Fibroblast of skin of left quadriceps (primary cell): Measurements from ENCODE around the gene KRTAP19-8.

Experiments used
- DNase-seq, 2 experiments: peaks; one replicate each; pipeline ENCODE4 v3.0.0-alpha.2; 2013; ENCODE audit warnings: low read depth in 2 of 2

Gene KRTAP19-8, protein sequence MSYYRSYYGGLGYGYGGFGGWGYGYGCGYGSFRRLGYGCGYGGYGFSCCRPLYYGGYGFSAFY

DNA sequence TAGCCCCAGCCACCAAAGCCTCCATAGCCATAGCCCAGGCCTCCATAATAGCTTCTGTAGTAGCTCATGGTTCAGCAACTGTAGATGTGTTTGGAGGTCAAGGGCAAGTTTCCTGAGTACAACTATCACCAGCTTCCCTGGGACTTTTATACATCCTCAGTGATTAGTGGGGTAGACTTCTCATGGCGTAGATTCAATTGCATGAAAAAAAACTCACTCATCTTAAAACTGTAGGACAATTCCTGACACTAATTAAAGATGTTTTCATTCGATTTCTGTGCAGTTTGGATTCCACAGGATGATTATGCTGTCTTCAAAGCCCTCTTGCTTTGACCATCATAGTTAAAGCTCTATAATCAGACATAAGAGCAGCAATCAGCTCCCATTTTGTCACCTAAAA, at the start of gene KRTAP19-8:
TSS of gene KRTAP19-8 (minus strand) at position 101 of the 400 bp plus-strand sequence. CDS start at position 68, 33 bp downstream.
- no peak for DNase-seq

DNA sequence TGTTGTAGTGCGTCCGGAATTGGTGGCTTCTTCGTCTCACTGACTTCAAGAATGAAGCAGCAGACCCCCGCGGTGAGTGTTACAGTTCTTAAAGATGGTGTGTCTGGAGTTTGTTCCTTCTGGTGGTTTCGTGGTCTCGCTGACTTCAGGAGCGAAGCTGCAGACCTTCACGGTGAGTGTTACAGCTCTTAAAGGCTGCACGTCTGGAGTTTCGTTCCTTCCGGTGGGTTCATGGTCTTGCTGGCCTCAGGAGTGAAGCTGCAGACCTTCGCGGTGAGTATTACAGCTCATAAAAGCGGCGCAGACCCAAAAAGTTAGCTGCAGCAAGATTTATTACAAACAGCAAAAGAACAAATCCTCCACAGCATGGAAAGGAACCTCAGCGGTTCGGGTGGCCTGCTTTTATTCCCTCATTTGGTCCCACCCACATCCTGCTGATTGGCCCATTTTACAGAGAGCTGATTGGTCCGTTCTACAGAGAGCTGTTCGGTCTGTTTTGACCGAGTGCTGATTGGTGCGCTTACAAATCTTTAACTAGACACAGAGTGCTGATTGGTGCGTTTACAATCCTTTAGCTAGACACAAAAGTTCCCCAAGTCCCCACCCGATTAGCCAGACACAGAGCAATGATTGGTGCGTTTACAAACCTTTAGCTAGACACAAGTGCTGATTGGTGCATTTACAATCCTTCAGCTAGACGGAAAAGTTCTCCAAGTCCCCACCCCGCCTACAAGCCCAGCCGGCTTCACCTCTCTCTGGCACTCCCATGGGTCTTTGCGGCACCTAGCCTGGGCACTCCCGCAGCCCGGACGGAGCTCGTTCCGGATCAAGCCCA, 49.6 kb upstream of the KRTAP19-8 start:
- DNase-seq = no peak

DNA sequence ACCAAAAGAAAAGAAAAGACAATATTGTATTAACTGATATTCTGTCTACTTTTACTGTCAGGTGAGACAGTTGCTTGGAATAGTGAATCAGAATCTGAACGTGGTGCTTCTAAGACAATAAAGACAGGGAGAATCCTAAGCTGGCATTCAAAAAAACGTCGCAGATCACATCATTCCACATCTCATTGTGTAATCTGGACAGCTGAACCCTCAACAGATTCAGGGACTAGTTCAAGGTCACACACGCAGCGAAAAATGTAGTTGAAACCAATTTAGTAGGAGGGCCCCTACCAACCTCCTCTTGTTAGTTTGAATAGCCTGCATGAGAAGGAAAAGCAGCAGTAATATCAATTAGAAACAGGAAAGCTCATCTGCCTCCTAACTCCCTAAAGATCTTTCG, 46.4 kb upstream of the KRTAP19-8 start:
- DNase-seq = no peak

DNA sequence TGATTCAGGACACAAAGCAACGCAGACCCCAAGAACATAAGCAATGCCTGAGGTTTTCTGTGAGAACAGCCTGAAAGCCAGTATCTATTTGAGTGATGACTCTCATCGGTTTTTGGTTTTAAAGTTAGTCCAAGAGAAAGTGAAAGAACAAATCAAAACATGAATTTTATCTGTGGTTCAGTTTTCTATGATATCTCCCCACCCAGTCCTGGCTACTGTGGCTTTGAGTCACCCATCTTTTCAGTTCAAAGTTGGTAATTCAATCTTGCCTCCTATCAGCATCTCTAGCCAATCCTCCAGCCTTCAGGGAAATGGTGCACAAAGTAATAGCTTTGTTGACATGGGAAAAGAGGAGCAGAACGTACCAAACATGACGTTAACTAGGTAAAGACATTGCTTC, 40.5 kb upstream of the KRTAP19-8 start:
- no peak for DNase-seq

DNA sequence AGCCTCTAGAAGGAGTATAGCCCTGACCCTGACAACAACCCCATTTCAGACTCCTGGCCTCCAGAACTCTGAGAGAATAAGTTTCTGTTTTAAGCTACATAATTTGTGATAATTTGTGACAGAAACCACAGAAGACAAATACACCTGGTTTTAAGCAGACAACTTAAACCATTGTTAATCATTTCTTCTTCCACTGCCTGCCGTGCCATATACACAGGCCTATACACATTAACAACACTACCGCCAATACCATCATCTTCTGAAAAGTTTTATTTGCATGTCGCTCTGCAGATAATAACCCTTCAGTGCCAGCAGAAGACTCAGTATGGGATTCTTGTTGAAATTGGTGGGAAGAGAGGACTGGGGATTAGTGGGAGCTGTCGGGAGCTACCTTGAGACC, 39.9 kb upstream of the KRTAP19-8 start:
- no peak for DNase-seq

DNA sequence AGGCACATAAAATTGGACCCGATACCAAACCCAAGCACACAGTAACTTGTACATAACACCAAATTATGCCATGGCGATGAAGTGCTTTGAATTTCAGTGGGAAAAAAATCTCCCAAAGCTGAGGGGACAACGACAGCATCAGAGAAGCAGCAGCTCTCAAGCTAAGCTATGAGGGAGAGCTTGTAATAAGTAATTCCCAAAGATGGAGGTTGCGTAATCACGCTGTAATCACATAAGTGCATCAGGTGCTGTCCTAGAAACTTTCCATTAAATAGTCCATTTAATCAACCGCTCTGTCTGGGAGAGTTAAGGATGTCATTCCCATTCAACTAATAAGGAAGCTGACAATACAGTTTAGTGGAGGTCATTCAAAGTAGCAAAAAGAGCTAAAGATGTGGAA, 37.6 kb upstream of the KRTAP19-8 start:
- DNase-seq = no peak

DNA sequence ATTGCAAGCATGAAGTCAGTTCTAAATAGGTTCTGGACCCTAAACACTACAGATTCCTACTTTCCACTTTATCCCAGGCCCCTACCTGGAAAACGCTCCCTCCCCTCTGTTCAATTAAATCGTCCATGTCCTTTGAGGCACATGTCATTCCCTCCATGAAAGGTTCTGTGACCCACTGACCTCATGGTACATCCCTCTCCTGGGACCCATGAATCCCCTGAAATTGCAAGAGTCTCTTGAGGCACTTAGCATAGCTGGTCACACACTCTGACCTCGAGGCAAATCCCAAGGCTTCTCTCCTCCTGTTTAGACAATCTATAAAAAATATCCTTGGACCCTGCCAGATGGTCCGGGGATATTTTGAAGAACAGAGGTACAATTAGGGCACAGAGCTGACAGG, 34.3 kb upstream of the KRTAP19-8 start:
- no peak for DNase-seq

DNA sequence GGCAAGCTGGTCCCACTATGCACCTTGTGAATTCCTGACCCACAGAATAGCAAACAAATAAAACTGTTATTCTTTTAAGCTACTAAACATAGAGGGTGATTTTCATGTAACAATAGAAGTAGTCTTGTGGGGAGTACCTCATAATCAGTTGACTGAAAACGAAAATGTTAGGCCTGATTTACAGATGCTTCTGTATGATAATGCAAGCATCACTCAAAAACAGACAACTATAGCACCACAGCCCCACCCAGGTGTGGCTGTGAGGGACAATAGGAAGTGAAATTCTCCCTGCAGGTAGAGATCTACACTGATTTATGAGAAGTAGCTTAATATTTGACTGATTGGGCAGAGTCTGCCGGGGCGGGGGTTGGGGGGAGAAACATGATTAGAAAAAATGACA, 26.5 kb upstream of the KRTAP19-8 start:
- DNase-seq = no peak

DNA sequence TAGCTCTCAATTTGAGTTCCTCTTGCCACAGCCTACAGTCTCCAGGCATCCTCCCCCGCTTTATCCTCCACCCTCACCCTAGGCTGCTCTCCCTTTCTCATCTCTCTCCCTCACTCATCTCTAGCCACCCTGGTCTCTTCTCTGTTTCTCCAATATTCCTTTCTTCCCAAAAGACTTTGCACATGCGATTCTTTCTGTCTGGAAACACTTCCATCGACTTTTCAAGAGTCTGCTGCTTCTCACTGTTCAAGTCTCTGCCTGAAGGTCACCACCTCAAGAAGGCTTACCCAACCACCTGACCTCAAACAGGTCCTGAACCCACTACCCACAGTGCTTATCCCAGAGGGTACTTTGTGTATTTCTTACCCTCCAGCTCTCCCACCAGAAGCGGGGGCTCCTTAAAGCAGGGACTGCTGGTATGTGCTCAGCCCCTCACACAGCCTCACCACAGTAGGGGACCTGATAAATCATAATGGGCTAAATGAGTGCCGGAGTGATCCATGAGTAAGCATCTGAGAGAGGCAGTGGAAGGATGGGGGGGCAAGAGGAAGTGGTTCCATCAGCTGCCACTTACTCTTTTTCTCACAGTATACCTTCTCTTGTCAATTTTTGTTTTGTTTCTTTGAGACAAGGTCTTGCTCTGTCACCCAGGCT, 14.3 kb upstream of the KRTAP19-8 start:
- no peak for DNase-seq

DNA sequence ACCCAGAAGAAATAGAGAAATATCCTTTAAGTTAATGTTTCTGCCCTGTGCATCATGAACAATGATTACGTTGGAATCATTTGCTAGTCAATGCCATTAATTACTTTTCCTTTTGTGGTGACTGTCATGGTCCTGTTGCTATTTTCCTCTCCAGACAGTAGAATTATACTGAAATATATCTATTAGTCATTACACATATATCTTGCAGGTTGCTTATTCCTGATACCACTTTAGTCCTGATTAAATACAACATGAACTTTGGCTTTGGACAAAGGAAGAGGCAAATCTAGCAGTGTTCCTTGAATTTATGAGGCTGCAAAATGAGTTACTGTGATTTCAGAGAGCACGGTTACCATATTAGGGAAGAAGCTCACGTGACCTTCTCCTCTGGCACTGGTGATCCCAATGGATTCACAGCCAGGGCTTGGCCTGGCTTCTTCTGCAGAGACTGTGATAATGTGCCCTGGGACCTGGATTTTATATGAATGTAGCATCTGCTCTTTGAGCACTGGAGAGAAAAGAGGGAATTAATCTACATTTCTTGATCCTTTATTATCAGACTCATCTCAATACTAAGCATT, 12.4 kb upstream of the KRTAP19-8 start:
- no peak for DNase-seq

DNA sequence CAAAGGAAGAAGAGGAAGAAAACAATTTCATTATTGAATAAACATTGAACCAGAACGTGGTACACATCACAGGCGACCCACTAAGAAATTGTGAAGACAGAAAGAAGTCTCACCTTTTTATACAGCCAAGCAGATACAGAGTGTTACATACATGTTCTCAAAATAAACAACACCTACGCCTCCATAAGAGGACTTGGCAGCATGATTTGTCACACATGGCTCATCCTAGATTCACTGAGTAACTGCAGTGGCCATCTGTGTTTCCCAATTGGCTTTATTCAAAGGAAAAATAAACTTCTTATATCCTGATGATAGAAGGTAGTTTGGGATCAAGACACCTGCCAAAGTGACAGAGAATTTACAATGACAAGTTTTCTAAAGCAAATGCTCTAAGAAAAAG, 7.6 kb upstream of the KRTAP19-8 start:
- no peak for DNase-seq

DNA sequence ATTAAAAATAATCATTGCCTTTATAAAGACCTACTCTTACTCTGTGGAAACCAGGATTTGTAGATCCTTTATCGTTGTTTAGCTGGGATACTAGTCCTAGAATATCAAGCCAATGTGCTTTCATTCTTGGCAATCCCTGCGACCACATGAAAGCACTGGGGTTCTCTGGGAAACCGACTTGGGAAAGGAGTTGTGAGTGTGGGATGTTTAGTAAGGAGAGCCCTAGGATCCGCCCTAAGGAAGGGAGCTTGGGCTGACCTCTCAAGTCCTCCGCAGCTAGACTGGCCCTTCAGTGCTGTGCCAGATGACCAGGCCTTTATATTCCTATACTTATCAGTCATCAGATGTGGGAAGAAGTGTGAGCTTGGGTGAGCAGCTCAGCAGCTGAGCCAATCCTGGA, 5.2 kb upstream of the KRTAP19-8 start:
- DNase-seq = no peak

DNA sequence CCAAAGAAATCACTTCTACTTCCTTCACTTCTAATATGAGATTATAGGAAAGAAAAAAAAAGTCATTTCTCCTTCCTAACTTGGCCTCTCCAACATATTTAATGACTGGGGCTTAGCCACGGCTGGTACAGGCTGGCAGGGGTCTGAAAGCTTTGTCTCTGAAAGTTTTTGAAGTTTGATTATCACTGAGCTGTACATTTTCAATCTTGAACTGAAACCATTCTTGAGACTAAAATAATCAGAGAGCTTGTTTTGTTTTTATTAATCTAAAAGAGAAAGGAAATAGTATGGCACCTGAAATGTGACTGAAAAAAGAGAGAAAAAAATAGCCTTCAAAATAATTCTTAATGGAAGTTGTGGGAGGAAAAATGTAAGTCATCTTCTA, 3.8 kb upstream of the KRTAP19-8 start:
- DNase-seq = no peak

DNA sequence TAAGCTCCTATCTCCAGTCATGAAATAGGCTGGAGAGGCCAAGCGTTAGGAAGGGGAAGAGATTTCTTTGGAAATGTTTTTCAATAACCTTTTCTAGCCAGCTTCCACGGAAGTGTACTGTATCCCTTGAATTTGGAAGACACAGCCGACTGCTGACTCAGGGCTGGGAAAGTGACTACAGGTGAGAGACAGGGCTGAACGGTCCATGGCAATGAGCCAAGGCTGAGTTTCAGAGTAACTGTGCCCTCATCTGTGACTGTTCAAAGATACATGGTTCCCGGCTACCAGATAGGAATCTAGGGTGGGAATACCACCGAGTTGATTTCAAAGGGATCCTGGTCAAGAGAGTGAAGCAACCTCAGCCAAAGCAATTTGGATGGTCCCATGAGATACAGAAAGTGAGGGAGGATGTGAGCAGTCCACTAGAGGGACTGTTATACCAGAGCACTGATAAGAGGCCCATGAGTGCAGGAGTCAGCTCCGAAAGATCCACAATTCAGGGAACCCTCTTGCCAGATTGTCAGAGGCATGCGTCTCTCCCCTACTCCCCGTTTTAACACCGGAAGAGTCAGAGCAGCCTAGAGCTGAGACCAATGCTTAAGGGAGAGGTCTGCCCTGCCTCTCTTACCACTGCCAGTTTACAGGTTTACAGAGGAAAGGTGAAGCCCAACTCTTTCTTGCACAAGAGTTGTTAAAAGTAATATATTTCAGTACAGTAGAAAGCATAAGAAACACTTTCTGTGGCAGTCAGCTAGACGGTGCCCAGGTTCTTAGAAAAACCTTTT, 3.2 kb upstream of the KRTAP19-8 start:
- DNase-seq = no peak

DNA sequence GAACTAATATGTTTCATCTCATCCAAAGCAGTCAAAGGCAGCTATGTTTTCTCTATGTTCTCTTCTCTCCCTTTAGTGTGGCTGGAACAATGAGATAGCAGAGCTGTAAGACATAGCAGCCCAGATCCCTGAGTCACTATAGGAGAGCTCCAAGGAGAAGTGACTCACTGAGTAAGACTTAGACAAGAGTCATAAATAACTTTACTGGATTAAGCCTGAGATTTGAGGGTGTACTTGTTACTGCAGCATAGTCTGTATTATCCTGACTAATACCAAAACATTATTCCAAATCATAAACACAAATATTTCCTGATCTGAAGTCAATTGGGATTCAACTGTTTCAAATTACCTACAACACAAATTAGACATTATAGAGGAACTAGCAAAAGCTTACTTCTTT, 3.9 kb downstream of the KRTAP19-8 start:
- no peak for DNase-seq

DNA sequence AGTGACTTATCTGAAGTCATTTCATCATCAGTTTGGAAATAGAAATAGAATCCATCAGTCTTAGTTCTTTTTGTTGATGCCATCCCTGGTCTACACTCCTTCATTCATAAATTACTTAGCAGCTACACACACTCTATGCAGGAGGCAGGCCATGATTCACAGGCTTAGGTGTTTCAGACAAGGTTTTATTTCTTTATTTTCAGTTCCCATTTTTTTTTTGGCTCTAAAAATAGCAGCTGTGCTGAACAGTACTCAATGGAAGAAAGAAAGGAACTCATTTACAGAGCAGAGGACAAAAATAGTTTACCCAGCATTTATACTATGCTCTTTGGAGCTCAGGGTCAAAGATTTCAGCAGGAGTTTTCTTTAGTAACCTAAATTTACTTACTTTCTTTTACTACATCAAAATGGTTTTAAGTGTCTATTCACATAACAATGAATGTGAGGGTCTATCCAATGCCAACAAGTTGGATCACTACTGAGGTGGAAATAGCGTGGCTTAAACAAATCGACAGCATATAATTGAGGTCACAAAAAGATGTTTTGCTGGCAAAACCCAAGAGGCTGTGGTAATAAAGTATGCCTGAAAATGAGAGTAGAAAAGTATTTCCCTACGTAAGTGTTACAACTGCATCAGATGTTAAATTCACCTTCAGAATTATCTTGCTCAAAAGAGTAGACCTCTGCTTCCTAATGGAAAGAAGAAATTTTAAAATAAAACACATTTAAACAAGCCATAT, 7.7 kb downstream of the KRTAP19-8 start:
- no peak for DNase-seq

DNA sequence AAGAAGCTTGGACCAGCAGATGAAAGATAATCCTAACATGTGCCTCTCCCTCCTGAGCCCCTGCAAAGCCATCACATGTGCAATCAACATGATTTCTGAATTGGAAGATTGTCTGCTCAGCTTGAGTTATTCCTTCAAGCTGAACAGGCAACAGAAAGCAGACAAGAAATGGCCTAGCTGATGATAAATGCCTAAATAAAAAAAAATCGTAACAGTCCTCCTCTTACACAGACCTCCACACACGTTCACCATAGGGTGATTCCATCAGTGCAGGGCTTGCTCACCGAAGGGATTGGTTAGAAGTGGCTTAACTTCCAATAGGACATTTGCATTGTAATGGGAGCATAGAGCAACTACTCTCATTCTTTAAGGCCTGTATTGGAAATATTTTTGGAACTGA, 14.6 kb downstream of the KRTAP19-8 start:
- DNase-seq = no peak

DNA sequence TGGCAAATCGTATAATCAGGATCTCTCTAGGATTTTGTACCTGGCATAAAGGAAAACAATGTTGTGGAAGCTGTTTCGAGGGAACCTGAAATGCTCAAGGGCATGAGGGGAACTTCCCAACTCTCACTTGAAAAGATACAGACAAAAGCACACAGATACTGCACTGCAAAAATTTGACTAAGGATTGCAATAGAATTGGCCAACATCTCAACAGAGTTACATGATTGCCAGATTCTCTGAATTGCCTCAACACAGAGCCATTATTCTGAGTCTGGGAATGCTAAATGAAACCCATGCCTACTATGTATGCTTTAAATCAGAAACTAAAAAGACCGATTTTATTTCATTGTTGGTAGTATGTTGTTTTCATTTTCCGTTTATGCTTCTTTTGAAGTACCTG, 16.0 kb downstream of the KRTAP19-8 start:
- no peak for DNase-seq

DNA sequence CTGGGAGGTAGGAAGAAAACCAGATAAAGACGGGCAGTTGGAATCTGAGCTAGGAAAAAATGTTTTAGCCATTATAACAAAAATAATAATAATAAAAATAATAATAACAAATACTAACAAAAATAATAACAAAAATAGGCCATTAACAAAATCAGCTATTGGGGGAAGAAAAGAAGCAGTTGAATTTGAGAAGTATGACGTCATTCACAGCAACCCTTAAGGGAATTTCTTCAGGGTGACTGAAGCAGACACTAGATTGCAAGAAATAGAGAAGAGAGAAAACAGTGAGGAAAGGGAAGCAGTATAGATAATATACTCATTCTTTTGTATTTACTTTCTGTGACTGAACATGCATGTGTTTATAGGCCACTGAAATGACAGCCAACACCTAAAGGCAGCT, 20.0 kb downstream of the KRTAP19-8 start:
- DNase-seq = no peak

DNA sequence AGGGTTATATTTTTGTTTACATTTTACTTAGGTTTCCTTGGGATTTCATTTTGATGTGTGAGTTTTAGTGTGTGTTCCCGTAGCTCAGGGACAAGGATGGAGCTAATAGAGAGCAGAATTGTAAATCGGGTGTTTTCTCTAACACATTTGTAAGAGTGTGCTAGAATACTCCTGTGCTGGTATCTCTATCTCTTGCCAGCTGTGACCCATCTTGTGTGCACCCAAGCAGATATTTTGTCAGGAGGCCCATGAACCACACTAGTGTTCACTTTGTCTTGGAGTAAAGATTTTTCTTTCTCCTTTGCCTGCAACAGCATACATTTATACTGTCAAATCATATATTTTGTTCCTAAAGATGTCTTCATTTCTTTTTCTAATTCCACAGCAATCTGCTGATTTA, 23.4 kb downstream of the KRTAP19-8 start:
- DNase-seq = no peak
